GM12878 (cell line): ENCODE results near the gene MGAT1. TPM values are rescaled to one million over a fixed set of nuclear protein-coding genes. Genes with fewer than 3 reads are reported as not detected.
A peak's percentile ranks its signal among the peaks of the same experiment; 100 is the strongest.

Source experiments
- BMI1 ChIP-seq: fragments of 450-650 bp; IDR thresholded peaks from 2 replicates; pipeline ENCODE4 v1.6.1; 2016; ENCODE audit warnings: mild to moderate bottlenecking, moderate library complexity, borderline replicate concordance
- CUX1 ChIP-seq: IDR thresholded peaks from 2 replicates; pipeline ENCODE4 v1.6.1; 2012; ENCODE audit warnings: improper control_type of control experiment, low read depth, low read length; ENCODE audit not compliant: insufficient replicate concordance
- EZH2 ChIP-seq: IDR thresholded peaks from 2 replicates; pipeline ENCODE4 v1.6.1; 2012; ENCODE audit warnings: low read depth, mild to moderate bottlenecking, control low read depth, inconsistent platforms, low read length, borderline replicate concordance; ENCODE audit not compliant: control insufficient read depth
- IKZF1 ChIP-seq: fragments of 450-650 bp; conservative IDR thresholded peaks from 2 replicates; pipeline ENCODE4 v1.6.1; 2017; ENCODE audit warnings: antibody characterized with exemption, mild to moderate bottlenecking
- MAX ChIP-seq: IDR thresholded peaks from 2 replicates; pipeline ENCODE4 v1.6.1; 2012; ENCODE audit warnings: low read depth, low read length, improper control_type of control experiment
- MEF2B ChIP-seq: fragments of 450-650 bp; IDR thresholded peaks from 2 replicates; pipeline ENCODE4 v1.6.1; 2018; ENCODE audit warnings: mild to moderate bottlenecking, moderate library complexity; ENCODE audit not compliant: partially characterized antibody, poor library complexity, severe bottlenecking
- MLLT1 ChIP-seq: fragments of 450-650 bp; IDR thresholded peaks from 2 replicates; pipeline ENCODE4 v1.6.1; 2016; ENCODE audit warnings: mild to moderate bottlenecking
- MTA2 ChIP-seq: fragments of 450-650 bp; IDR thresholded peaks from 2 replicates; pipeline ENCODE4 v1.6.1; 2016; ENCODE audit warnings: low read depth, mild to moderate bottlenecking, moderate library complexity
- RB1 ChIP-seq: fragments of 450-650 bp; formaldehyde crosslinking; IDR thresholded peaks from 2 replicates; pipeline ENCODE4 v1.6.1; 2017; ENCODE audit warnings: mild to moderate bottlenecking, borderline replicate concordance
- SREBF1 ChIP-seq: IDR thresholded peaks from 2 replicates; pipeline ENCODE4 v1.6.1; 2012; ENCODE audit warnings: mild to moderate bottlenecking, low read length
- SRF ChIP-seq, 2 experiments: IDR thresholded peaks; 2 replicates each; pipeline ENCODE4 v1.6.1; 2011; ENCODE audit warnings: low read depth in 2 of 2, low read length in 2 of 2, mild to moderate bottlenecking in 1 of 2, moderate library complexity in 1 of 2
- TAF1 ChIP-seq: IDR thresholded peaks from 2 replicates; pipeline ENCODE4 v1.6.1; 2011; ENCODE audit warnings: mild to moderate bottlenecking, low read depth, low read length, borderline replicate concordance
- TCF12 ChIP-seq: IDR thresholded peaks from 2 replicates; pipeline ENCODE4 v1.6.1; 2011; ENCODE audit warnings: low read depth, mild to moderate bottlenecking, low read length
- ZBED1 ChIP-seq: IDR thresholded peaks from 2 replicates; pipeline ENCODE4 v1.6.1; 2016; ENCODE audit warnings: borderline replicate concordance
- ZBTB40 ChIP-seq: fragments of 450-650 bp; IDR thresholded peaks from 2 replicates; pipeline ENCODE4 v1.6.1; 2016; ENCODE audit warnings: mild to moderate bottlenecking, moderate library complexity, borderline replicate concordance
- ZNF384 ChIP-seq: IDR thresholded peaks from 2 replicates; pipeline ENCODE4 v1.6.1; 2012; ENCODE audit warnings: low read depth, mild to moderate bottlenecking, low read length, improper control_type of control experiment, borderline replicate concordance
- ZNF622 ChIP-seq: fragments of 450-650 bp; IDR thresholded peaks from 2 replicates; pipeline ENCODE4 v1.6.1; 2017; ENCODE audit warnings: mild to moderate bottlenecking, inconsistent platforms
- ZZZ3 ChIP-seq: IDR thresholded peaks from 2 replicates; pipeline ENCODE4 v1.6.1; 2011; ENCODE audit warnings: low read depth; ENCODE audit not compliant: control insufficient read depth, insufficient read length
- polyA plus RNA-seq, 11 experiments: library from polyadenylated mRNA; depleted of rRNA in 4 of 11; unstranded in 6 of 11; stranded (reverse) in 5 of 11; fragments of >200 nt; fragmentation: Nextera tagmentation in 4 of 11; fragmentation: Illumina TruSeq in 1 of 11; extraction: Ambion mirVana in 4 of 11; extraction: Trizol in 1 of 11; gene quantifications; 1 replicate in 1 of 11; 2 replicates in 10 of 11; pipeline versions ENCODE4 v1.2.1 to v1.2.3, GENCODE V29; 2011 to 2016; ENCODE audit warnings: inconsistent platforms in 2 of 11, missing spikeins in 2 of 11, low read depth in 1 of 11
- total RNA-seq, 4 experiments: library from RNA; depleted of rRNA in 3 of 4; stranded (reverse); fragments of >200 nt in 3 of 4; fragmentation: Illumina TruSeq in 1 of 4; extraction: Trizol in 1 of 4; gene quantifications; 2 replicates each; pipeline versions ENCODE4 v1.2.1 to v1.2.3, GENCODE V29; 2013 to 2021

Gene MGAT1
- total and polyA plus RNA-seq, 10 of the 15 experiments (the other 5 are each of a cell fraction or from before 2014, with no cell fraction given), result 3.1 to 88.4 (median 62.7) TPM

GRCh38 chr5:180817893-180818674, 15.5 kb upstream of the MGAT1 start (continued):
- TF ChIP-seq ZBTB40 (no peak), RB1 (no peak), TAF1 (no peak), MAX (no peak), MTA2 (peak; percentile 63), ZNF622 (no peak), TCF12 (0 out of 2 replicates have a peak, but pooled peaks have one; percentile 17), SREBF1 (no peak), MEF2B (no peak), IKZF1 (peak; percentile 27; the same call in 1 of the 2 replicates), MLLT1 (no peak), CUX1 (no peak), EZH2 (no peak), BMI1 (no peak), ZZZ3 (no peak), ZNF384 (no peak), SRF (IDR thresholded peaks at IDR 0.05; ENCODE audit: low read depth in 2 of 2, low read length in 2 of 2) (no peak), ZBED1 (no peak)
